HepG2 (cell line): ENCODE measurements around the gene CFAP92. TPM values are rescaled to one million over a fixed set of nuclear protein-coding genes. Genes with fewer than 3 reads are reported as not detected.

Experiments
- ATAC-seq: fragments of 200-7000 bp; cut with Tn5 transposase; 3 replicates; pipeline ENCODE4 v1.9.1; 2020; ENCODE audit warnings: mild to moderate bottlenecking, moderate library complexity
- BruUV-seq: library from RNA; stranded (reverse); fragments of 400-500 nt; replicated peaks from 2 replicates; lab custom pipeline; 2021; lab: Mats Ljungman, UMichigan
- CTCF ChIA-PET: fragments of 300-600 bp; formaldehyde crosslinking; extraction: SDS; loops from one replicate; lab custom pipeline; 2021; ENCODE audit warnings: low total read pairs, inconsistent platforms, low intra/inter-chr PET ratio; lab: Yijun Ruan, JAX
- POLR2A ChIA-PET: fragments of 350-600 bp; sonication (Branson Sonifier 250); formaldehyde crosslinking; loops from one replicate; lab custom pipeline; 2020; ENCODE audit warnings: antibody characterized with exemption, inconsistent platforms; lab: Yijun Ruan, JAX
- DNase-seq: peaks from one replicate; pipeline ENCODE4 v3.0.0-alpha.2; 2015; ENCODE audit warnings: low spot score
- FAIRE-seq: peaks from 3 replicates; lab custom pipeline; 2011; peaks lifted over from hg19 to GRCh38; lab: Jason Lieb, UNC
- H2AFZ ChIP-seq: one replicate; pipeline ENCODE4 v1.6.1; 2011; ENCODE audit warnings: low read length, inconsistent platforms
- H3K27ac ChIP-seq: fragments of 300-600 bp; 3 replicates; pipeline ENCODE4 v1.8.0; 2011; ENCODE audit warnings: mixed run types, mild to moderate bottlenecking, mixed read lengths, low read length, inconsistent platforms; ENCODE audit not compliant: insufficient read depth; ENCODE audit errors: extremely low read length
- H3K27me3 ChIP-seq, 2 experiments: fragments of 200-600 bp in 1 of 2; 2 replicates in 1 of 2; 3 replicates in 1 of 2; pipeline versions ENCODE4 v1.6.0 to v1.8.0; 2011; ENCODE audit warnings: low read length in 2 of 2, mild to moderate bottlenecking in 2 of 2, moderate library complexity in 2 of 2, inconsistent platforms in 1 of 2; ENCODE audit not compliant: insufficient read depth in 2 of 2, control insufficient read depth in 1 of 2
- H3K36me3 ChIP-seq, 2 experiments: fragments of 200-600 bp in 1 of 2; replicated peaks in 1 of 2; 2 replicates in 1 of 2; 3 replicates in 1 of 2; pipeline versions ENCODE4 v1.5.1 to v1.8.0; 2011; ENCODE audit warnings: low read length in 2 of 2, inconsistent platforms in 1 of 2; ENCODE audit not compliant: insufficient read depth in 2 of 2, control insufficient read depth in 1 of 2
- H3K4me1 ChIP-seq: 2 replicates; pipeline ENCODE4 v1.5.1; 2012; ENCODE audit warnings: low read length, inconsistent platforms; ENCODE audit not compliant: insufficient read depth
- H3K4me2 ChIP-seq: 2 replicates; pipeline ENCODE4 v1.6.0; 2011; ENCODE audit warnings: low read depth, low read length, inconsistent platforms
- H3K4me3 ChIP-seq, 3 experiments: fragments of 200-600 bp in 1 of 3; sonication (generic), shearing (Covaris generic) in 1 of 3; replicated peaks in 1 of 3; 2 replicates each; pipeline ENCODE4 v1.5.1; 2011 to 2016; ENCODE audit warnings: low read length in 3 of 3, inconsistent platforms in 2 of 3, low read depth in 2 of 3, mild to moderate bottlenecking in 2 of 3, control low read depth in 1 of 3, mixed read lengths in 1 of 3; ENCODE audit not compliant: insufficient read depth in 1 of 3
- H3K79me2 ChIP-seq: one replicate; pipeline ENCODE4 v1.6.1; 2011; ENCODE audit warnings: low read length, inconsistent platforms; ENCODE audit not compliant: insufficient read depth
- H3K9ac ChIP-seq: 2 replicates; pipeline ENCODE4 v1.6.0; 2011; ENCODE audit warnings: mild to moderate bottlenecking, low read depth, low read length, inconsistent platforms; ENCODE audit not compliant: insufficient read depth
- H3K9me3 ChIP-seq: 2 replicates; pipeline ENCODE4 v1.5.1; 2012; ENCODE audit warnings: mild to moderate bottlenecking, low read length
- H4K20me1 ChIP-seq: 2 replicates; pipeline ENCODE4 v1.6.0; 2011; ENCODE audit warnings: inconsistent platforms, mild to moderate bottlenecking, low read length, moderate library complexity; ENCODE audit not compliant: insufficient read depth
- BHLHE40 ChIP-seq: IDR thresholded peaks from 2 replicates; pipeline ENCODE4 v1.6.1; 2011; ENCODE audit warnings: low read length, improper control_type of control experiment
- KIAA2018 ChIP-seq: sonication (generic); formaldehyde crosslinking; IDR thresholded peaks from 2 replicates; pipeline ENCODE4 v1.5.0; 2020; ENCODE audit warnings: mild to moderate bottlenecking, missing genetic modification reagents, borderline replicate concordance
- MBD4 ChIP-seq: IDR thresholded peaks from 2 replicates; pipeline ENCODE4 v1.6.1; 2012; ENCODE audit warnings: low read length, inconsistent platforms, borderline replicate concordance
- THRA ChIP-seq: sonication (generic); formaldehyde crosslinking; IDR thresholded peaks from 2 replicates; pipeline ENCODE4 v1.4.0; 2020; ENCODE audit warnings: missing genetic modification reagents, borderline replicate concordance
- ZBTB21 ChIP-seq: sonication (generic); formaldehyde crosslinking; IDR thresholded peaks from 2 replicates; pipeline ENCODE4 v1.4.0; 2020; ENCODE audit warnings: missing genetic modification reagents
- ZFP36L1 ChIP-seq: sonication (generic); formaldehyde crosslinking; IDR thresholded peaks from 2 replicates; pipeline ENCODE4 v1.8.0; 2022; ENCODE audit warnings: mild to moderate bottlenecking, missing genetic modification reagents, moderate library complexity
- ZNF496 ChIP-seq: sonication (generic); formaldehyde crosslinking; IDR thresholded peaks from 2 replicates; pipeline ENCODE4 v1.8.1; 2023; ENCODE audit warnings: mild to moderate bottlenecking, moderate library complexity, missing genetic modification reagents; ENCODE audit not compliant: insufficient replicate concordance
- ZNF501 ChIP-seq: sonication (generic); formaldehyde crosslinking; IDR thresholded peaks from 2 replicates; pipeline ENCODE4 v1.5.1; 2020; ENCODE audit warnings: mild to moderate bottlenecking, moderate library complexity, missing genetic modification reagents
- ZNF598 ChIP-seq: sonication (generic); formaldehyde crosslinking; IDR thresholded peaks from 2 replicates; pipeline ENCODE4 v1.5.1; 2020; ENCODE audit warnings: mild to moderate bottlenecking, missing genetic modification reagents, borderline replicate concordance
- ZNF773 ChIP-seq: sonication (generic); formaldehyde crosslinking; IDR thresholded peaks from 2 replicates; pipeline ENCODE4 v1.4.0; 2020; ENCODE audit warnings: missing genetic modification reagents, borderline replicate concordance
- WGBS: methylation state at CpG from one replicate; pipeline ENCODE4 v1.1.6; 2017; ENCODE audit warnings: low lambda C conversion rate; 5-methylcytosine and 5-hydroxymethylcytosine counted together
- in situ Hi-C: cut with HindIII; loops from 2 replicates; pipeline ENCODE4 v1.10.0; 2017; ENCODE audit warnings: low pct_unique_long_range_greater_than_20kb; ENCODE audit not compliant: extremely low pct_ligation_motif_present
- intact Hi-C: fragments of 100-400 bp; cut with micrococcal nuclease; formaldehyde crosslinking; loops from one replicate; pipeline ENCODE4 v1.10.0; 2022; ENCODE audit not compliant: unreplicated experiment
- polyA plus RNA-seq, 8 experiments: library from polyadenylated mRNA; depleted of rRNA in 3 of 8; stranded (reverse) in 7 of 8; unstranded in 1 of 8; fragments of >200 nt; fragmentation: Illumina TruSeq in 4 of 8; extraction: Trizol in 4 of 8; gene quantifications; 2 replicates each; pipeline versions ENCODE4 v1.2.1 to v1.2.3, GENCODE V29; 2011 to 2016; ENCODE audit warnings: low read depth in 4 of 8, missing spikeins in 1 of 8, mixed read lengths in 1 of 8; ENCODE audit not compliant: insufficient read depth in 1 of 8
- total RNA-seq, 5 experiments: library from RNA; depleted of rRNA; stranded (reverse); fragments of >200 nt; fragmentation: Illumina TruSeq; extraction: Trizol; gene quantifications; 2 replicates each; pipeline ENCODE4 v1.2.3, GENCODE V29; 2016; ENCODE audit warnings: low read depth in 1 of 5
- TF ChIP-seq, protein P1 (sequence below): sonication (generic); formaldehyde crosslinking; IDR thresholded peaks from 2 replicates; pipeline ENCODE4 v1.4.0; 2020; ENCODE audit warnings: low read depth, mild to moderate bottlenecking, missing genetic modification reagents

Gene CFAP92
- total and polyA plus RNA-seq, 2 of the 13 experiments (the other 11 are each of a cell fraction or from before 2014, with no cell fraction given) = 0.18 to 0.46 TPM

GRCh38 chr3:128922804-128923459 lies 70.9 kb downstream of the CFAP92 start:
- Histone ChIP-seq H4K20me1 (no peaks in the 10 kb centered on the region), H3K27me3 (no peaks in the 10 kb centered on the region), H2AFZ (no peak overlapping the region), H3K9ac (no peak overlapping the region), H3K36me3 (no peaks in the 10 kb centered on the region), H3K79me2 (no peaks in the 10 kb centered on the region), H3K4me3 (no peak overlapping the region), H3K4me1 (no peaks in the 10 kb centered on the region), H3K27ac (no peak overlapping the region), H3K9me3 (no peaks in the 10 kb centered on the region; the same call in 1 of the 2 replicates), H3K4me2 (no peak overlapping the region)
- ChIA-PET POLR2A (no interaction called here), CTCF (no interaction called here)
- no peak for FAIRE-seq
- intact Hi-C loops = no loop called here
- WGBS = 75% methylated on average over 10 of the region's 10 CpGs
- no TSS peak for BruUV-seq
- DNase-seq = no peak
- in situ Hi-C loops = no loop called here
- ATAC-seq = no peak
- TF ChIP-seq ZFP36L1 (no peak), ZBTB21 (CRISPR knock-in tag) (no peak), ZNF773 (no peak), KIAA2018 (CRISPR knock-in tag) (no peak), ZNF598 (no peak), MBD4 (no peak), ZNF496 (CRISPR knock-in tag) (no peak), ZNF501 (CRISPR knock-in tag) (no peak), BHLHE40 (no peak), THRA (CRISPR knock-in tag) (no peak)
- TF ChIP-seq, protein P1, sequence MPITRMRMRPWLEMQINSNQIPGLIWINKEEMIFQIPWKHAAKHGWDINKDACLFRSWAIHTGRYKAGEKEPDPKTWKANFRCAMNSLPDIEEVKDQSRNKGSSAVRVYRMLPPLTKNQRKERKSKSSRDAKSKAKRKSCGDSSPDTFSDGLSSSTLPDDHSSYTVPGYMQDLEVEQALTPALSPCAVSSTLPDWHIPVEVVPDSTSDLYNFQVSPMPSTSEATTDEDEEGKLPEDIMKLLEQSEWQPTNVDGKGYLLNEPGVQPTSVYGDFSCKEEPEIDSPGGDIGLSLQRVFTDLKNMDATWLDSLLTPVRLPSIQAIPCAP (CRISPR knock-in tag) = no peak
